Measurements from ENCODE around the gene MMP23B.

DNA sequence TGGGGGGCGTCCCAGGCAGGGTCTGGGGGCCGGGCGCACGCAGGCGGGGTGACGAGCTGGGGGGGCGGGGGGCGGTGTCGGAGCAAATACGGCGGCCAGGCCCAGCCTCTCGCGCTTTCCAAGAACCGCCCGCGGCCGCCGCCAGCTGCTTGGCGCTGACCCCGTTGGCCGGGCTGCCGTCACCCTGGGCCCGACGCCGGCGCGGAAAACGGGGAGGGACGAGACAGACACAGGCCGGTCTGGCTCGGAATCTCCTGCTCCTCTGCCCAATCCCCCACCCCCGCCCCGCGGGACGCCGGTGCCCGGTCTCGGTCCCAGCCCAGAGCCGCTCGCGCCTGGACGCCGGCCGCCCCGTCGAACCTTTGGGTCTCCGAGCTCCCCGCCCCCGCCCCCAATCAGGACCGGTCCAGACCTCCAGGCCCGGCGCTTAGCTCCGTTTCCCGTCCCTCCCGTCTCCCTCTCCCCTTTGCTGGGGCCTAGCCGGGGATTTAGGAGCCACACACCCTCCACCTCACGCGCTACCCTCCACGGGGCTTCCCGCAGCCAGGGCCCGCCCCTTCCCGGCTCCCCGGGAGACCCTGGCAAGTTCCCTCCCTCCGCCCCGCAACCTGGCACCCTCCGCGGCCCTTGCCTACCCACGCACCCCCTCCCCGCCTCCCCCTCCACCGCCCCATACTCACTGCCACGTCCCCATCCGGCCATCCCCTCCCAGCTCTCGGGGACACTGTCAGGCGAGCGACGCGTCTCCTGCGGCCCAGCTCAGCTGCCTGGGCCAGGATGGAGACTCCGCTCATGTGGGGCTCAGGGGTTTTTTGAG is 800 bp upstream of the MMP23B start:
- TF ChIP-seq, protein P1, sequence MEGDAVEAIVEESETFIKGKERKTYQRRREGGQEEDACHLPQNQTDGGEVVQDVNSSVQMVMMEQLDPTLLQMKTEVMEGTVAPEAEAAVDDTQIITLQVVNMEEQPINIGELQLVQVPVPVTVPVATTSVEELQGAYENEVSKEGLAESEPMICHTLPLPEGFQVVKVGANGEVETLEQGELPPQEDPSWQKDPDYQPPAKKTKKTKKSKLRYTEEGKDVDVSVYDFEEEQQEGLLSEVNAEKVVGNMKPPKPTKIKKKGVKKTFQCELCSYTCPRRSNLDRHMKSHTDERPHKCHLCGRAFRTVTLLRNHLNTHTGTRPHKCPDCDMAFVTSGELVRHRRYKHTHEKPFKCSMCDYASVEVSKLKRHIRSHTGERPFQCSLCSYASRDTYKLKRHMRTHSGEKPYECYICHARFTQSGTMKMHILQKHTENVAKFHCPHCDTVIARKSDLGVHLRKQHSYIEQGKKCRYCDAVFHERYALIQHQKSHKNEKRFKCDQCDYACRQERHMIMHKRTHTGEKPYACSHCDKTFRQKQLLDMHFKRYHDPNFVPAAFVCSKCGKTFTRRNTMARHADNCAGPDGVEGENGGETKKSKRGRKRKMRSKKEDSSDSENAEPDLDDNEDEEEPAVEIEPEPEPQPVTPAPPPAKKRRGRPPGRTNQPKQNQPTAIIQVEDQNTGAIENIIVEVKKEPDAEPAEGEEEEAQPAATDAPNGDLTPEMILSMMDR (IDR thresholded peaks at IDR 0.05) = no peak
- TF ChIP-seq POLR2A (IDR thresholded peaks at IDR 0.05) = no peak

All from uterus (tissue), 2 donors.